Hematopoietic multipotent progenitor cell treated with erythropoietin and hydrocortisone succinate and interleukin-3 and kit ligand, for 17 days (in vitro differentiated cells): Measurements from ENCODE around the gene PRAC1.

ENCODE experiments used
- DNase-seq: peaks from one replicate; pipeline ENCODE4 v3.0.0-alpha.2; 2015; ENCODE audit warnings: low spot score

The PRAC1 gene

DNA sequence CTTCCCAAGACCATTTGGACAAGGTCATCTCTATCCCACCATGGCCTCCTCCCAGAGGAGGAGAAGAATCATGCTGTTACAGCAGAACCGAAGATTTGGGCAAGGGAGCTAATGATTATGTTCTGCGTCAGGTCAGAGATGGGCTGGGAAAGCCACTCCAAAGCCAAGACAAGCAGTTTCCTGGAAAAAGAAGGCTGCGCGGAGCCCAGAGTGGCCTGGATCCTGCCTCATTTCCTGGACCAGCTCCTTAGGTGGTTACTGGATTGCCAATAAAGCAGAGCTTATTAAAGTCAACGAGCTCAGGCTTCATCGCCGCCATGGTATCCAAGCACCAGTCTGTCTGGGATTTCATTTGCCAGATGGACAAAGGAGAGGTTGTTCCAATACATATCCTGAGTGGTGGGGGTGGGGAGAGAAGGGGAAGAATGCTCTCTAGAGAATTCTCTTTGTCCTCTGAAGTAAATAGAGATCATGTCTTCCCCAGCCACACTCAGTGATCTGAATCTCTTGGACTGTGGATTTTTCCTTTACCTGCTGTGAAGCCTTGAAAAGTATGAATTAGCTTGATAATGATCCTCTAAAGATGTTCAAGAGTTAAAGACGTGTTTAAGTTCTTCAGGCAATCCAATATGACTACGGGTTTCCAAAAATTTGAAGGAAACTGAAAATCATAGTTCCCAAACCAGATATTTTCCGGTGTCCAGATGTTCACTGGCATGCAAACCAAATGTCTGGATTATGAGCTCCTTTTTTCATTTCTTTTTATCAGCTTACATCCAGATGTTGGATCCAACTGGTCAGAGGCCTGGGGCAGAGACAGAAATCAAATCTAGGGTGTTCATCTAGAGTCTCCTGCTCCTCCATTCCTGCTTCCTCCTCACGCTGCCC, 17.7 kb downstream of the PRAC1 start:
- no peak for DNase-seq

DNA sequence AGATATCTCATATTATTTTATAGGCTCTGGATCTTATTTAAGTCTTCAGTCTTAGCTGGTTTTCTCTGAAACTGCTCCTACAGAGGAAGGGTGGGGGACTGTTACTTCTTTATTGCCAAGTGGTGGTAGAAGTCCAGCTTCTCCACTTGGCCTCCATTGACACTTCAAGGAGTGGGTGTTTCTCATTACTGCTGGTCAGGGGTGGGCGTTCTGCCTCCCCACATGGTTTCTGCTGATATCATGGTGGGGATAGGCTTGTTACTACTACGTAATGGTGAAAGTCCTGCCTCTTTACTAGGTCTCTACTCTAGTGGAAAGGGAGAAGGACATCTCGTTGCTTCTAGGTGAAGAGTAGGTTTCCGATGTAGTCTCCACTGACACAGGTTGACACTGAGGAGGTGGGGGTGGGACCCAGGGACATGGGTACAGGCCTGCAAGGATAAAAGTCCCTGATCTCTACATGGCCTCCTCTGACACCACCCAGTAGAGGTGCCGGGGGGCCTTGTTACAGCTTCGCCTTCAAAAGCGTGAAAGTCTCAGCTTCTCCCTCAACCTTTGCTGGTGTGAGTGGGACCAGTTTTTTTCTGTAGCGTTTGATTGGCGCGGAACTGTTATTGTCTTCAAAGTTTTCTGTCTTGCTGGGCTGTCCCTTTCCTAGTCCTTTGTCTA, 20.3 kb downstream of the PRAC1 start:
- no peak for DNase-seq

DNA sequence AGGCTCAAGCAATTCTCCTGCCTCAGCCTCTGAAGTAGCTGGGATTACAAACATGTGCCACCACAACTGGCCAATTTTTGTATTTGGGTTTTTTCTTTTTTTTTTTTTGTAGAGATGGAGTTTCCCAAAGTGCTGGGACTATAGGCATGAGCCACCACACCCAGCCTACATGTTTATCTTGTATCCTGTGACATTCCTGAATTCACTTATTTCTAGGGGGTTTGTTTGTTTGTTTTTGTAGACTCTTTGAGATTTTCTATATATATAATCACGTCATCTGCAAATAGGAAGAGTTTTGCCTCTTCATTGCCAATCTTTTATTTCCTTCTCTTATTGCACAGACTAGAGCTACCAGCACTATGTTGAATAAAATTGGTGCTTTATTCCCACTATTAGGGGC, 29.1 kb downstream of the PRAC1 start:
- DNase-seq, result no peak

DNA sequence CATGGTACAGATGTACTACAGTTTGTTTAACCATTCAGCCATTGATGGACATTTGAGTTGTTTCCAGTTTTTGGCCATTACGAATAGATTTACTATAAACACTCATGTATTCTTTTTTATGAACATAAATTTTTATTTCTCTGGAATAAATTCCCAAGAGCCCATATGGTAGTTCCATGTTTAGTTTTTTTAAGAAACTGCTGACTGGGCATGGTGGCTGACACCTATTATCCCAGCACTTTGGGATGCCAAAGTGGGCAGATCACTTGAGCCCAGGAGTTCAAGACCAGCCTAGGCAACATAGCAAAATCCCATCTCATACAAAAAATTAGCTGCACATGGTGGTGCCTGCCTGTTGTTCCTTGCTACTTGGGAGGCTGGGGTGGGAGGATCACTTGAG, 30.3 kb downstream of the PRAC1 start:
- no peak for DNase-seq

DNA sequence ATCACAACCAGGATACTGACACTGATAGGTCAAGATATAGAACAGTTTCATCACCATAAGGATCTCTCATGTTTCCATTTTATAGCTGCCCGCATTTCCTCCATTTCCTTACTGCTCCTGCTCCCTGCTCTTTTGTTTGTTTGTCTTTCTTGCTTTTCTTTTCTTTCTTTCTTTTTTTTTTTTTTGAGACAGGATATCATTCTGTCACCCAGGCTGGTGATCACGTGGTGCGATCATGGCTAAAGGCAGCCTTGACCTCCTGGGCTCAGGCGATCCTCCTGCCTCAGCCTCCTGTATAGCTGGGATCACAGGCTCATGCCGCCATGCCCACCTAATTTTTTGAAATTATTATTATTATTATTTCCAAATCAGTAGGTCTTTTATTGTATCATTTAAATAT, 31.7 kb downstream of the PRAC1 start:
- no peak for DNase-seq

DNA sequence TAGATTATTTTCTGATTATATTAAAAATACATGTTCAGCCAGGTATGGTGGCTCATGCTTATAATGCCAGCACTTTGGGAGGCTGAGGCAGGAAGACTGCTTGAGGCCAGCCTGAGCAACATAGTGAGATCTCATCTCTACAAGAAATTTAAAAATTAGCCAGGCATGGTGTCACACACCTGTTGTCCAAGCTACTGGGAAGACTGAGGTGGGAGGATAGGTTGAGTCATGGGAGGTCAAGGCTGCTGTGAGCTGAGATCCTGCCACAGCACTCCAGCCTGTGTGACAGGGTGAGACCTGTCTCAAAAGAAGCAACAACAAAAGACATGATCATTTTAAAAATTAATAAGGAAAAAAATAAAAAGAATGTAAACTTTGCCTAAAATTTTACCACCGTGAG, 40.7 kb downstream of the PRAC1 start:
- DNase-seq, result no peak

DNA sequence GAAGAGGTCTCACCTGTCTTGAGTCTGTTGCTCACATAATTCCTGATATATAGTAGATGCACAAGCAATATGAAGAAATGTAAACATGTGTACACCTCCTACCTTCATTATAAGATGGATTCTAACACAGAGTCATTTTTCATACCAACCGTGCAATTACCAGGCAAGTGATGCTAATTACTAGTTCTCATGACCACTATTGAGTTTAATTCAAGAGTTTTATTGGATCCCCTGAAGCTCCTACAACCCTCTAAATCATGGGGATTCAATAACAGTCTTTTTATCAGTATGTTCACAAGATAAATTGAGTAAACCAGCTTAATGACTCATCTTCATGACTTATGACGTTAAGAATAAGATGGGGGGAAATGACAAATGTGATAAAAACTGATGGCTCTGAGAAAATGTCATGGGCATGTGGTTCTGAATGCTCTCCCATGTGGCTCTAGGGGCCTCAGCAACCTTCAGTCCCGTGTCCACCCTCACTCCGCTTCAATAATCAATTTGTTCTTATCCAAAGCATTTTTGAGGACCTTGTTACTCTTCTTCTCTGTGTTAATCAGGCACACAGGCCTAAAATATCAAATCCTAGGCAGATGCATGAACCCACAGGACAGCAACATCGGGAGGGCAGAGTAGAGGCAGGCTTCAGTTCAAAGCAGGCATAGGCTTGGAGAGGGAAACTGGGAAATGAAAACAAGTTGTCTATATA, 42.8 kb downstream of the PRAC1 start:
- no peak for DNase-seq

DNA sequence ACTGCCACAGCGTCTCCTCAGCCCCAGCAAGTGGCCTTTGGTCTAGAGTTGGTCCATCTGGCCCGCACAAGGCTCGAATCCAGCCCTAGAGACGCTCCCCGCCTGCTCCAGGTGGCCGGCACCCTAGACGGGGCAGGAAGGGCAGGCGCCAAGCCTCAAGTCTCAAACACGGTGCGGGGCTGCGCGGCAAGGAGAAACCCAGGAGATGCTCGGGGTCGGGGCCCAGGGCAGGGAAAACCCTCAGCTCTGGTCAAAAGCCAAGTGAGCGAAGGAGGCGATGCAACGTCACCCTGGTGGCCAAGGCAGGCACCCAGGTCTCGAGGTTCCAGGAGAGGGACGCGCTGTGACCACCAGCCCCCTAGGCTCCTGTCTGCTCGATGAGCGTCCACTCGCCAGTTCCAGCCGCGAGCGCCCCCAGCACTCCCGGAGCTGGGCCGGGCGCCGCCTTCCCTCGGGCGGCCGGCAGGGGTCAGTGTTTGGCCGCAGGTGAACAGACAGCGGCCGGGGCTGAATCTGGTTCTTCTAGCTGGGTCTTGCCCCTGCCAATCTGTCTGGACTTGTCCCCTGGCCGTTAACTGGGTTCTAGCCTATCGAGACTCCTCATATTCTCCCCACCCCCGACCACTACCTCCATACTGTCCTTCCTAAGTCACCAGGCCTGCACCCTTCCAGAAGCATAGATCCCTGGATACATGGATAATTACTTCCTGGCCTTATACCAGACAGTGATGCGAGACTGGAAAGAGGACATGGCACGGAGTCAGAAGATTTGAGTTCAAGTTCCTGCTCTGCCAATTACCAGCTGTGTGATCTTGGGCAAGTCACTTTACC, 44.0 kb downstream of the PRAC1 start:
- peak; percentile 41 for DNase-seq

DNA sequence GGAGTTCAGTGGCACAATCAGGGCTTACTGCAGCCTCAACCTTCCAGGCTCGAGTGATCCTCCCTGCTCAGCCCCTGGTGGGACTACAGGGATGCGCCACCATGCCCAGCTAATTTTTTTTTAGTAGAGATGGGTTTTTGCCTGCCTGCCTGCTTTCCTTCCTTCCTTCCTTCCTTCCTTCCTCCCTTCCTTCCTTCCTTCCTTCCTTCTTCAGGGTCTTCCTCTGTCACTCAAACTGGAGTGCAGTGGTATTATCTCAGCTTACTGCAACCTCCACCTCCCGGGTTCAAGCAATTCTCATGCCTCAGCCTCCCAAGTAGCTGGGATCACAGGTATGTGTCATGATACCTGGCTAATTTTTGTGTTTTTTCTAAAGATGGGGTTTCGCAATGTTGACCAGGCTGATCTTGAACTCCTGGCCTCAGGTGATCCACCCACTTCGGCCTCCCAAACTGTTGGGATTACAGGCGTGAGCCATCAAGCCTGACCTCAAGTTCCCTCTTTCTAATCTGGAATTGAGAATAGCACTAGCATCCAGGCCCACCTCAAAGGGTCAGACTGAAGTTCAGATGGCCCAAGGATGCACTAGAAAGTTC, 45.3 kb downstream of the PRAC1 start:
- no peak for DNase-seq

DNA sequence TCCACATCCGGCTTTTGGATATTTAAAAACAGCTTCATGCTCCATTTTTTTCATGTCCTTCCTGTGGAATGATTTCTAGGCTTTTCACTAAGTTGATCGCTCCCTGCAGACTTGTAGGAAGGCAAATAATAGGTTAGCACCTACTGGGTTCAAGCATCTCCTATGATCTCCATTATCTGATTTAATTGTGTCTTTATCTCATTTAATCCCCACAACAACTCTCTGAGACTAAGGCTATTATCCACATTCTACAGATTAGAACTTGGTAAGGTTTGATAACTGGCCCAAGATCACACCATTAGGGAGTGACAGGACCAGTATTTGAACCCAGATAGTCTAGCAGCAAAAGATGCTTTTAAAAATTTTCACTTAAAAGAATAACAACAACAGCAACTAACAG, 50.0 kb downstream of the PRAC1 start:
- no peak for DNase-seq
